ENCODE results near the gene ROR2. TPM values are rescaled to one million over a fixed set of nuclear protein-coding genes. Genes with fewer than 3 reads are reported as not detected.
A peak's percentile ranks its signal among the peaks of the same experiment; 100 is the strongest.

Gene ROR2
- total RNA-seq, 1 donor from 2014 or later: 18.6 TPM

DNA sequence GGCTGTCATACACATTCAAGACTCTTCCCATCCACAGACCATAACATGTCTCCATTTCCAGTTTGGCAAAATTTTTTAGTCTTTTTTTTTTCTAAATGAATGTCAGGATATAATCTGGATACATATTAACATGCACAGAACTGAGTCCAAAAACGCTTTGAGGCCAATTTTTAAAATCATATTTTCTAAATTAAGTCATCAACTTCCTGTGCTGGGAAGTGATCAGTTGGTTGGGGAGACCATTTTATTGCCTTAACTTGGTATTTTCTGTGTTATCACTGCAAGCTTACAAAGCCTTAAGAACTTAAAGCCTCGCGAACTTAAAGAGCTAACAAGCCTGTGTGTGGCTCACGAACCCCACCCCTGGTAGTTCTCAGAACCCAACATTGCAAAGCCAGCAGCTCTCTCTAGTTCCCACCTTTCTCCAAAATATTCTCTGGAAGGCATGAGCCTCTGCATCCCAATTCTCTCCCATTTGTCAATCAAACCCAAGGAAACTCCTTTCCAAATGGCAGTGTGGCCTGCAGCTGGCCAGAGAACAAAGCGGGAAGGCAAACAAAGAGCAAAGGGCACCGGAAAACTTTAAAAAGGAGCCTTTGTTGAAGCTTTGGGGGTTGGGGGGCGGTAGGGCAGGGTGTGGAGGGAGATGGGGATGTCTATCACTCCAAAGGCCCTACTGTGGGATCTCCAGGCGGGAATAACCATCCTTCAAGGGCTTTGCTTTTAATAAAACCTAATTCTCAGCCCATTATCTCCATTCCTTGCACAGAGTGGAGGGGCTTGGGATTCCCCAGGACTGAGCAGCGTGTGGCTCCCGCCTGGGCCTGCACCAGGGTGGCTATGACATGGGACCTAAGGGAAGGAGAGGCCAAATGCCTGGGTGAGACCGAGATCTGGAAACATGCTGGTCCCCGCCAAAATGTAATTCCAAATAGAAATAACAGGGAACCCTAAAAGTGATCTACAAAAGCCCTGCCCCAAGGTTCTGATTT lies 65.0 kb downstream of the ROR2 start:
- peaks cover 60% of the 10 kb centered on the region for H3K4me1 Mint-ChIP-seq (ENCODE audit: low read depth)
- no peaks in the 10 kb centered on the region for H3K27me3 Mint-ChIP-seq (ENCODE audit: low read depth)
- DNase-seq (ENCODE audit: low spot score): no peak
- H3K27ac Mint-ChIP-seq (ENCODE audit: unreplicated experiment): peak overlapping the region; percentile 70
- no peaks in the 10 kb centered on the region for H3K36me3 Mint-ChIP-seq (ENCODE audit: low read depth)
- TF ChIP-seq, protein P1, sequence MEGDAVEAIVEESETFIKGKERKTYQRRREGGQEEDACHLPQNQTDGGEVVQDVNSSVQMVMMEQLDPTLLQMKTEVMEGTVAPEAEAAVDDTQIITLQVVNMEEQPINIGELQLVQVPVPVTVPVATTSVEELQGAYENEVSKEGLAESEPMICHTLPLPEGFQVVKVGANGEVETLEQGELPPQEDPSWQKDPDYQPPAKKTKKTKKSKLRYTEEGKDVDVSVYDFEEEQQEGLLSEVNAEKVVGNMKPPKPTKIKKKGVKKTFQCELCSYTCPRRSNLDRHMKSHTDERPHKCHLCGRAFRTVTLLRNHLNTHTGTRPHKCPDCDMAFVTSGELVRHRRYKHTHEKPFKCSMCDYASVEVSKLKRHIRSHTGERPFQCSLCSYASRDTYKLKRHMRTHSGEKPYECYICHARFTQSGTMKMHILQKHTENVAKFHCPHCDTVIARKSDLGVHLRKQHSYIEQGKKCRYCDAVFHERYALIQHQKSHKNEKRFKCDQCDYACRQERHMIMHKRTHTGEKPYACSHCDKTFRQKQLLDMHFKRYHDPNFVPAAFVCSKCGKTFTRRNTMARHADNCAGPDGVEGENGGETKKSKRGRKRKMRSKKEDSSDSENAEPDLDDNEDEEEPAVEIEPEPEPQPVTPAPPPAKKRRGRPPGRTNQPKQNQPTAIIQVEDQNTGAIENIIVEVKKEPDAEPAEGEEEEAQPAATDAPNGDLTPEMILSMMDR (IDR thresholded peaks at IDR 0.05): no peak
- peak overlapping the region; percentile 16 for H3K4me3 Mint-ChIP-seq (ENCODE audit: unreplicated experiment)
- no peaks in the 10 kb centered on the region for H3K9me3 Mint-ChIP-seq (ENCODE audit: low read depth)

DNA sequence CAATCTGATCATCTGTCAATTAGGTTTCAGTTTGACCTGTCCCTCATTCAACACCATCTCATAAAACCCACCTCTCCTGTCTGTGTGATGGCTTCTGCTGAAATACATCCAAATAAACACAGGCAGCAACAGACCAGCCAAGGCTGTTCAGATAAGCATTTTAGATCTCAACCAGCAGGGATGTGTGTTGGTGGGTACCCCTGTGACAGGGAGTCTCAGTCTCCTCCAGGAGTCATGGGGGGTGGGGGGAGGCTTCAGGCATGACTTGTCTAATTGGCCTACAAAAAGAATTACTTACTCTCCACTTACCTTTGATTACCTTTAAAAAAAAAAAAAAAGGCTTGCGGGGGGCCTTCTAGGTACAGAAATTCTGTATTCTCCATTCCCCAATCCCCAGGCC lies 65.9 kb downstream of the ROR2 start:
- peaks cover 56% of the 10 kb centered on the region for H3K4me1 Mint-ChIP-seq (ENCODE audit: low read depth)
- H3K27me3 Mint-ChIP-seq (ENCODE audit: low read depth): no peaks in the 10 kb centered on the region
- TF ChIP-seq, protein P1 (IDR thresholded peaks at IDR 0.05): no peak
- no peak overlapping the region for H3K27ac Mint-ChIP-seq (ENCODE audit: unreplicated experiment)
- H3K36me3 Mint-ChIP-seq (ENCODE audit: low read depth): no peaks in the 10 kb centered on the region
- H3K4me3 Mint-ChIP-seq (ENCODE audit: unreplicated experiment): no peak overlapping the region
- no peaks in the 10 kb centered on the region for H3K9me3 Mint-ChIP-seq (ENCODE audit: low read depth)
- no peak for DNase-seq (ENCODE audit: low spot score)

DNA sequence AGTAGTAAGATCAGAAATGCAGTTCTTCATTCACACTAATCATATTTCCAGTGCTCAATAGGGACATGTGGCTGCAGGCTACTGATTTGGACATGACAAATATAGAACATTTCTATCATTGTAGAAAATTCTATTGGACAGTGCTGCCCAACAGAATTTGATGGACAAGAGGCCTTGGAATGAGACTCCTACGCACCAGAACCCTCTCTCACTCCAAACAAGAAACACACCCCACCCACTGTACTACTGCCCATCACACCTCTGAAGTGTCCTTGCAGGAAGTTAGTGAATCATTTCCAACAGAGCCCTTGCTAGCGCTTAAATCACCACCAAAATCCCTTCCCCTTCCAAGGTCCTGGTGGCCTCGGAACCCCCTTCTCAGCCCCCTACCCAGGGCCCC lies 66.5 kb downstream of the ROR2 start:
- no peaks in the 10 kb centered on the region for H3K27me3 Mint-ChIP-seq (ENCODE audit: low read depth)
- H3K9me3 Mint-ChIP-seq (ENCODE audit: low read depth): no peaks in the 10 kb centered on the region
- DNase-seq (ENCODE audit: low spot score): no peak
- H3K36me3 Mint-ChIP-seq (ENCODE audit: low read depth): no peaks in the 10 kb centered on the region
- H3K4me1 Mint-ChIP-seq (ENCODE audit: low read depth): peaks cover 50% of the 10 kb centered on the region
- no peak overlapping the region for H3K27ac Mint-ChIP-seq (ENCODE audit: unreplicated experiment)
- TF ChIP-seq, protein P1 (IDR thresholded peaks at IDR 0.05): no peak
- no peak overlapping the region for H3K4me3 Mint-ChIP-seq (ENCODE audit: unreplicated experiment)

DNA sequence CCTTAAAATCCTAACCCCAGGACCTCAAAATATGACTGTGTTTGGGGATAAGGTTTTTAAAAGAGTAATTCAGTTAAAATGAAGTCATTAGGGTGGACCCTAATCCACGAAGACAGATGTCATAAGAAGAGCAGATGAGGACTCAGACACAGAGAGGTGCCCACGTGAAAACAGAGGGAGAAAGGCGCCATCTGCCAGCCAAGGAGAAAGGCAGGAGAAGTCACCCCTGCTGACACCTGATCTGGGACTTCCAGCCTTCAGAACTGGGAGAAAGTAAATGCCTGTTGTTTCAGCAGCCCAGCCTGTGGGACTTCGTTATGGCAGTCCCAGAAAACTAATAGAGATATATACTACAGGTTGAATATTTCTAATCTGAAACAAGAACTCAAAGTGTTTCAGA lies 67.4 kb downstream of the ROR2 start:
- Mint-ChIP-seq H3K9me3 (ENCODE audit: low read depth) (no peaks in the 10 kb centered on the region), H3K4me1 (ENCODE audit: low read depth) (peaks cover 42% of the 10 kb centered on the region), H3K4me3 (ENCODE audit: unreplicated experiment) (no peak overlapping the region), H3K27ac (ENCODE audit: unreplicated experiment) (no peak overlapping the region), H3K36me3 (ENCODE audit: low read depth) (no peaks in the 10 kb centered on the region), H3K27me3 (ENCODE audit: low read depth) (no peaks in the 10 kb centered on the region)
- DNase-seq (ENCODE audit: low spot score): no peak
- TF ChIP-seq, protein P1 (IDR thresholded peaks at IDR 0.05): no peak

DNA sequence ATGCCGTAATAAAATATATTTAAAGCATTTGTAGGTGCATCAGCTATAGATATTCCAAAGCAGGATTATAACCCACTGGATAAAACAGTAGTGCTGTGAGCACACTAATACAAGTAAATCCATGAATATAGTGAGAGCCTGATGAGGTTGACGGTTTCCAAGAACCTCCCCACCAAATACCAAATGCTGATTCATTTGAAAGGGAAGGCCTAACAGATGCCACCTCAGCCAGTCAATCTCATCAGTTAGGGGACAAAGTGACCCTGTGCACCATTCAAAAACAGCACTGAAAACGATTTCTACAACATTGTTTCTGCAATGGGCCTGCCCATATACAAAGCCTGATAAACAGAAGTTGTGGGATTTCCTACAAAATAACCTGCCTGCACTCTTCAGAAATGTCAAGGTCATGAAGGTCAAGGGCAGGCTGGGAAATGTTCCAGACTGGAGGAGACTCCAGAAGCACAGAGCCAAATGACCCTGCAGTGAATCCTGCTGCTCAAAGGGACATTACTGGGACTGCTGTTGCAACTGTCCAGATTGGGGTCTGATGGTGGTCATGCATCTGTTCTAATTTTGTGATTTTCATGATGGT lies 69.6 kb downstream of the ROR2 start:
- TF ChIP-seq, protein P1 (IDR thresholded peaks at IDR 0.05): no peak
- Mint-ChIP-seq H3K36me3 (ENCODE audit: low read depth) (peaks cover 2% of the 10 kb centered on the region), H3K27ac (ENCODE audit: unreplicated experiment) (no peak overlapping the region), H3K4me1 (ENCODE audit: low read depth) (peaks cover 32% of the 10 kb centered on the region), H3K9me3 (ENCODE audit: low read depth) (no peaks in the 10 kb centered on the region), H3K27me3 (ENCODE audit: low read depth) (no peaks in the 10 kb centered on the region), H3K4me3 (ENCODE audit: unreplicated experiment) (no peak overlapping the region)
- DNase-seq (ENCODE audit: low spot score): no peak

Data from chondrocyte (in vitro differentiated cells).